Measurements from ENCODE around the gene SNAPIN. TPM values are rescaled to one million over a fixed set of nuclear protein-coding genes. Genes with fewer than 3 reads are reported as not detected.
"Not testable (repeated sequence)": the region's sequence is repeated elsewhere in the genome, so short reads cannot be mapped to it uniquely, and the experiment has no call there.

SNAPIN gene
- polyA plus RNA-seq, 1 of the 3 experiments (the other 2 are of a cell fraction) = 57.6 TPM

- H4K20me1 ChIP-seq (ENCODE audit: insufficient read depth) = not testable (repeated sequence)
- WGBS (ENCODE audit: low lambda C conversion rate) = 3% methylated on average over 28 of the region's 28 CpGs
Measured at GRCh38 chr1:153671628-153672353, 13.3 kb downstream of the SNAPIN start.

GRCh38 chr1:153673511-153673910 is 15.0 kb downstream of the SNAPIN start:
- no peak for DNase-seq
- peaks cover 8% of the 10 kb centered on the region for H3K27me3 ChIP-seq (ENCODE audit: insufficient read depth)
- ChIA-PET CTCF (interaction anchor here (1.6 kb wide), 1 partner anchor 75 kb away, joined by 4 read pairs; no protein-coding TSS in a partner anchor), POLR2A (no interaction called here)
- no peak overlapping the region for H3K9ac ChIP-seq
- H3K9me3 ChIP-seq = no peaks in the 10 kb centered on the region
- H3K9me2 ChIP-seq = no peaks in the 10 kb centered on the region
- H3K27ac ChIP-seq (ENCODE audit: low read depth in 2 of 2, low read length in 1 of 2) = no peak overlapping the region
- peaks cover 23% of the 10 kb centered on the region for H3K79me2 ChIP-seq (ENCODE audit: insufficient read depth)
- no peaks in the 10 kb centered on the region for H4K20me1 ChIP-seq (ENCODE audit: insufficient read depth)
- WGBS (ENCODE audit: low lambda C conversion rate) = 98% methylated on average over 2 of the region's 2 CpGs
- no peak overlapping the region for H3K4me3 ChIP-seq (ENCODE audit: low read depth in 2 of 2, low read length in 1 of 2)
- H3K4me1 ChIP-seq (ENCODE audit: control insufficient read depth in 1 of 2, insufficient read depth in 2 of 2, low read depth in 1 of 2, low read length in 1 of 2) = peaks cover 7 to 12% of the 10 kb centered on the region in 2 experiments; a peak in 2 of 4 replicates
- no peak overlapping the region for H2AFZ ChIP-seq (ENCODE audit: low read depth)
- no peak for TF ChIP-seq SIN3A (IDR thresholded peaks at IDR 0.05; ENCODE audit: borderline replicate concordance, low read depth, low read length)
- no peak for TF ChIP-seq RFX5 (IDR thresholded peaks at IDR 0.05; ENCODE audit: low read length)
- TF ChIP-seq FOXJ3 (CRISPR knock-in tag; IDR thresholded peaks at IDR 0.05) = no peak
- TF ChIP-seq GATA2 (CRISPR knock-in tag; IDR thresholded peaks at IDR 0.05) = no peak
- no peak for TF ChIP-seq MXI1 (IDR thresholded peaks at IDR 0.05; ENCODE audit: low read depth, low read length)
- TF ChIP-seq EP300 (IDR thresholded peaks at IDR 0.05; ENCODE audit: borderline replicate concordance in 1 of 2, low read depth in 1 of 2, low read length in 1 of 2) = no peak
- no peak for TF ChIP-seq NRF1 (IDR thresholded peaks at IDR 0.05; ENCODE audit: low read depth, low read length)
- TF ChIP-seq, protein P1, sequence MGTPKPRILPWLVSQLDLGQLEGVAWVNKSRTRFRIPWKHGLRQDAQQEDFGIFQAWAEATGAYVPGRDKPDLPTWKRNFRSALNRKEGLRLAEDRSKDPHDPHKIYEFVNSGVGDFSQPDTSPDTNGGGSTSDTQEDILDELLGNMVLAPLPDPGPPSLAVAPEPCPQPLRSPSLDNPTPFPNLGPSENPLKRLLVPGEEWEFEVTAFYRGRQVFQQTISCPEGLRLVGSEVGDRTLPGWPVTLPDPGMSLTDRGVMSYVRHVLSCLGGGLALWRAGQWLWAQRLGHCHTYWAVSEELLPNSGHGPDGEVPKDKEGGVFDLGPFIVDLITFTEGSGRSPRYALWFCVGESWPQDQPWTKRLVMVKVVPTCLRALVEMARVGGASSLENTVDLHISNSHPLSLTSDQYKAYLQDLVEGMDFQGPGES (IDR thresholded peaks at IDR 0.05; ENCODE audit: low read depth, low read length) = no peak
- TF ChIP-seq ELF1 (IDR thresholded peaks at IDR 0.05) = no peak
- TF ChIP-seq REST (IDR thresholded peaks at IDR 0.05; ENCODE audit: low read depth, low read length) = no peak
- TF ChIP-seq TCF12 (IDR thresholded peaks at IDR 0.05) = no peak
- TF ChIP-seq EZH2phosphoT487 (IDR thresholded peaks at IDR 0.05; ENCODE audit: borderline replicate concordance, low read depth) = no peak
- no peak overlapping the region for H3K4me2 ChIP-seq
- peaks cover 1 to 12% of the 10 kb centered on the region in 2 experiments for H3K36me3 ChIP-seq (replicated peaks in 1 of 2; ENCODE audit: control insufficient read depth in 1 of 2, insufficient read depth in 2 of 2, low read length in 1 of 2)
- peaks cover 26% of the 10 kb centered on the region for H3F3A ChIP-seq (replicated peaks; ENCODE audit: insufficient read depth)

More at GRCh38 chr1:153671628-153672353, 13.3 kb downstream of the SNAPIN start:
- Histone ChIP-seq H3K9ac (peak overlapping the region; percentile 78), H3K79me2 (ENCODE audit: insufficient read depth) (peaks cover 40% of the 10 kb centered on the region), H3K4me3 (ENCODE audit: low read depth in 2 of 2, low read length in 1 of 2) (peak overlapping the region; percentile 49 to 72), H3F3A (replicated peaks; ENCODE audit: insufficient read depth) (peaks cover 27% of the 10 kb centered on the region), H2AFZ (ENCODE audit: low read depth) (peak overlapping the region; percentile 99), H3K36me3 (replicated peaks in 1 of 2; ENCODE audit: control insufficient read depth in 1 of 2, insufficient read depth in 2 of 2, low read length in 1 of 2) (peaks cover 17 to 28% of the 10 kb centered on the region in 2 experiments), H3K4me2 (peak overlapping the region; percentile 72), H3K27ac (ENCODE audit: low read depth in 2 of 2, low read length in 1 of 2) (peak overlapping the region; percentile 64 to 89)
- not testable (repeated sequence) for H3K27me3 ChIP-seq (ENCODE audit: insufficient read depth); H3K9me3 ChIP-seq; H3K9me2 ChIP-seq; H3K4me1 ChIP-seq (ENCODE audit: control insufficient read depth in 1 of 2, insufficient read depth in 2 of 2, low read depth in 1 of 2, low read length in 1 of 2)
- peak; percentile 16 for DNase-seq
- peak; percentile 39 for TF ChIP-seq CTCF (IDR thresholded peaks at IDR 0.05)
- peak; percentile 66 for TF ChIP-seq YY1 (IDR thresholded peaks at IDR 0.05; ENCODE audit: low read depth)
- ChIA-PET POLR2A (interaction anchor here (0.6 to 1.9 kb wide), 5 partner anchors 51 to 318 kb away, joined by 3 to 6 read pairs (median 3); partner anchors contain the start of genes INTS3 and RPS27), CTCF (interaction anchor here (0.8 to 2.3 kb wide), 13 partner anchors 9 to 315 kb away, joined by 3 to 8 read pairs (median 4); partner anchors contain the start of genes RAB13 and SLC27A3)
